Ascending aorta (tissue), 2 donors: ENCODE data around the gene MOB1B. TPM values are rescaled to one million over a fixed set of nuclear protein-coding genes. Genes with fewer than 3 reads are reported as not detected.

Experiments
- DNase-seq, 2 donors: peaks; one replicate each; pipeline ENCODE4 v3.0.0-alpha.2; 2019; ENCODE audit warnings: low spot score in 2 of 2
- H3K27ac ChIP-seq, 2 donors: fragments of 200-600 bp; sonication (generic); one replicate each; pipeline ENCODE4 v1.5.1; 2016 to 2017; ENCODE audit warnings: mild to moderate bottlenecking in 1 of 2
- H3K27me3 ChIP-seq: fragments of 200-600 bp; sonication (generic); one replicate; pipeline ENCODE4 v1.5.1; 2017
- H3K36me3 ChIP-seq, 2 donors: fragments of 200-600 bp; sonication (generic); one replicate each; pipeline ENCODE4 v1.5.1; 2016
- H3K4me1 ChIP-seq, 2 donors: fragments of 200-600 bp; sonication (generic); one replicate each; pipeline ENCODE4 v1.5.1; 2016 to 2017; ENCODE audit warnings: mild to moderate bottlenecking in 1 of 2
- H3K4me3 ChIP-seq, 2 donors: fragments of 200-600 bp; sonication (generic); one replicate each; pipeline ENCODE4 v1.5.1; 2016 to 2017; ENCODE audit warnings: mild to moderate bottlenecking in 1 of 2
- H3K9me3 ChIP-seq, 2 donors: fragments of 200-600 bp; sonication (generic); one replicate each; pipeline ENCODE4 v1.5.1; 2016
- intact Hi-C: fragments of 100-400 bp; cut with DNase I; formaldehyde crosslinking; loops from one replicate; pipeline ENCODE4 v1.15.1; 2023
- total RNA-seq: library from RNA; depleted of rRNA; stranded (reverse); fragments of >200 nt; gene quantifications from one replicate; pipeline ENCODE4 v1.1.0, GENCODE V29; 2016
- TF ChIP-seq, protein P1 (sequence below), 3 experiments: fragments of 200-600 bp in 2 of 3; fragments of 450-650 bp in 1 of 3; sonication (generic) in 2 of 3; IDR thresholded peaks; one replicate each; pipeline ENCODE4 v1.5.1; 2016 to 2019; ENCODE audit warnings: antibody characterized with exemption in 3 of 3, mild to moderate bottlenecking in 1 of 3, moderate library complexity in 1 of 3

Gene MOB1B
- total RNA-seq, 1 donor from 2014 or later = 2.6 TPM

DNA sequence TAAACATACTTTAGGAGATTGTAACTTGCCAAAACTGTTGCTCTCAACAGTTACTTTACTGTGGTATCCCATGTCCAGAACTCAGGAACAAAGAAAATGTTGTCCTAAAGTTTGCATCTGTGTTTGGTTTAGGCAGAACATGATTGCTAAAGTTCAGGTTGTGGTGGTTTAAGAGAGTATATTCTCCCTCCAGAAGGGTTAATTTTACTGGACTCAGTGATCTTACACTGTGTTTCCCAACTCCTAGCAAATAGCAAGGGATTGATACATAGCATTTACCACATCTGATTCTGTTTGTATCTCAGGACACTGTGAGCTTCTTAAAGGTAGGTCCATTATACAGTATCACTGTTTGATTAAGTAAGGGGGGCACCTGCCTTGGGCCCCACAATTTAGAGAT is 78.0 kb downstream of the MOB1B start:
- no peak for DNase-seq
- Histone ChIP-seq H3K4me3 (no peak overlapping the region), H3K36me3 (peaks cover 0 to 7% of the 10 kb centered on the region in 2 donors), H3K4me1 (no peaks in the 10 kb centered on the region), H3K27ac (no peak overlapping the region), H3K9me3 (no peaks in the 10 kb centered on the region), H3K27me3 (no peaks in the 10 kb centered on the region)
- TF ChIP-seq, protein P1, sequence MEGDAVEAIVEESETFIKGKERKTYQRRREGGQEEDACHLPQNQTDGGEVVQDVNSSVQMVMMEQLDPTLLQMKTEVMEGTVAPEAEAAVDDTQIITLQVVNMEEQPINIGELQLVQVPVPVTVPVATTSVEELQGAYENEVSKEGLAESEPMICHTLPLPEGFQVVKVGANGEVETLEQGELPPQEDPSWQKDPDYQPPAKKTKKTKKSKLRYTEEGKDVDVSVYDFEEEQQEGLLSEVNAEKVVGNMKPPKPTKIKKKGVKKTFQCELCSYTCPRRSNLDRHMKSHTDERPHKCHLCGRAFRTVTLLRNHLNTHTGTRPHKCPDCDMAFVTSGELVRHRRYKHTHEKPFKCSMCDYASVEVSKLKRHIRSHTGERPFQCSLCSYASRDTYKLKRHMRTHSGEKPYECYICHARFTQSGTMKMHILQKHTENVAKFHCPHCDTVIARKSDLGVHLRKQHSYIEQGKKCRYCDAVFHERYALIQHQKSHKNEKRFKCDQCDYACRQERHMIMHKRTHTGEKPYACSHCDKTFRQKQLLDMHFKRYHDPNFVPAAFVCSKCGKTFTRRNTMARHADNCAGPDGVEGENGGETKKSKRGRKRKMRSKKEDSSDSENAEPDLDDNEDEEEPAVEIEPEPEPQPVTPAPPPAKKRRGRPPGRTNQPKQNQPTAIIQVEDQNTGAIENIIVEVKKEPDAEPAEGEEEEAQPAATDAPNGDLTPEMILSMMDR (IDR thresholded peaks at IDR 0.05) = no peak
- intact Hi-C loops = no loop called here

DNA sequence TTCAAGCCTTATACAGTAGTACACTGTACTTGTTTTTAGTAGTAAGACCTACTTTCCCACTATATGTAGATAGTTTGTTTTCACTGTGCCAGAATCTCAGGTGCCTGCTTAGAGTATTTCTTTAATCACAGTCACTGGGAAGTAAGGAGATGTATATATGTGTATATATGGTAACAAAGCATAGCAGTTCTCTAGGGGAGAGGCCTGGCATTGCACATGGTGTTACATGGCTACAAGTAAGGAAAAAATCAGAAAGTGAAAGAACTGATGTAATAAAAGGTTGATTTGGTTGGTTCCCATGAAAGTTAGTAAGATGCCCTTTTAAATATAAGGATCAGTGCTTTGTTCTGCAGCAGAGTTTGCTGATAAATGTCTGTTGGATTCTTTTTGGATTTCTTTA is 81.9 kb downstream of the MOB1B start:
- H3K4me3 ChIP-seq = no peak overlapping the region
- TF ChIP-seq, protein P1 (IDR thresholded peaks at IDR 0.05) = no peak
- no peak overlapping the region for H3K27ac ChIP-seq
- H3K4me1 ChIP-seq = no peaks in the 10 kb centered on the region
- H3K36me3 ChIP-seq = peaks cover 0 to 4% of the 10 kb centered on the region in 2 donors
- H3K27me3 ChIP-seq = no peaks in the 10 kb centered on the region
- DNase-seq = no peak
- no peaks in the 10 kb centered on the region for H3K9me3 ChIP-seq
- intact Hi-C loops = no loop called here

DNA sequence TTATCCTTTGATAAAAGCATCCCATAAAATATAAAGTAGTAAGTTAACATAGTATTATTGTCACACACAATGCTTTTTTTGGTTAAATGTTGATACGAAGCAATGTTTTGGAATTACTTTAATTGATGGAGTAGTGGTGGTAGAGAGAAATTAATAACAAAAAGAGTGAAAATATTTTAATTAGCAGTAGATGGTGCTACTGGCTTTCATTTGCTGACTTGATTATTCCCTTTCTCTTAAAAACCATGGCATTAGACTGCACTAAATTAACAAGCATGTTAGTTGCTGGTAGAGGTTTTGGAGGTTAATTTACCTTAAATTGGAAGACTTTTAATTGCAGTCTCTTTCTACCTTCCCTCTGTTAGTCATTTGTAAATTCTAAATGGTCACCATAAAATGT is 82.4 kb downstream of the MOB1B start:
- intact Hi-C loops = no loop called here
- Histone ChIP-seq H3K27me3 (no peaks in the 10 kb centered on the region), H3K4me3 (no peak overlapping the region), H3K27ac (no peak overlapping the region), H3K36me3 (no peaks in the 10 kb centered on the region), H3K9me3 (no peaks in the 10 kb centered on the region), H3K4me1 (no peaks in the 10 kb centered on the region)
- TF ChIP-seq, protein P1 (IDR thresholded peaks at IDR 0.05) = no peak
- DNase-seq = no peak

DNA sequence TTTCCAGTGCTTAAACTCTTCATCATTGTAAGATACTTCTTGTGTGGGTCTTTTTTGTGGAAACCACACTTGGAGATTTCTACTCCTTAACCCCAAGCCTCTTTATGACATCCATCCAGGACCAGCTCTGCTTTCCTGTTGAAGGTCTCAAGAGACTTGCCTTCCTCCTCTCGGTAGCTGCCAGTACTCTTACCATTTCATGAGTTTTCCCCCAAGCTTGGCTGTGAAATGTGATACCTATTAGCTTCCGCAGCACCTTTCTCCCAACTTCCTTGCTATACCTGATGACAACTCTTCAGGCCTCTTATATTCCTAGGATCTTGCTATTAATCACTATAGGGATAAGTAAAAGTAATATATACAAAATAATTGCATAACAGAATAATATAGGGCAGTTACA is 89.4 kb downstream of the MOB1B start:
- H3K36me3 ChIP-seq = no peaks in the 10 kb centered on the region
- H3K27me3 ChIP-seq = no peaks in the 10 kb centered on the region
- peaks cover 6% of the 10 kb centered on the region in 2 donors for H3K4me1 ChIP-seq
- H3K4me3 ChIP-seq = no peak overlapping the region
- intact Hi-C loops = loop anchor here (10.0 kb wide), 2 partner anchors 193 to 387 kb away; no protein-coding TSS in a partner anchor
- no peak overlapping the region for H3K27ac ChIP-seq
- no peaks in the 10 kb centered on the region for H3K9me3 ChIP-seq
- TF ChIP-seq, protein P1 (IDR thresholded peaks at IDR 0.05) = no peak
- no peak for DNase-seq

DNA sequence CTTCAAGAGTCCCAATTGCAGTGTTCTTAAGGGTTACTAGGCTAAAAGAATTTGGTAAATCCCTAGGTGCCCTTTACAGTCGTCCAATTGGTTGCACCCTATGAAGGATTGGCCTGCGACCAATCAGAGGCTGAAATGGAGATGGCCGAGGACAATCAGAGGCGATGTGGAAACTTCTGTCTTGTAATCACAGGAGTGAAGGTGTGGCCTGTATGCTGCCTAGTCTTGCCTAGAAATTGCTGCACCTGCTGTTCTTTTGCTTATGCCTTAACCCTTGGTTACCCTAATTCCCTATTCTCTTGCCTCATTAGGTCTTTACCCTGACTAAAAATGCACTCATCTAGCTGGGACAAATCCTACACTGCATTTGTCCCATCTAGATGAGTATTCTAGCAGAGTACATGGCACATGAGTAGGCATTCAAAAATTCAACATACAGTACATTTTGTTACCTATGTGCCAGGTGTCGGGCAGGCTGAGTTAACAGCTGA is 90.3 kb downstream of the MOB1B start:
- Histone ChIP-seq H3K36me3 (no peaks in the 10 kb centered on the region), H3K4me3 (peak overlapping the region; percentile 73 to 75), H3K4me1 (peaks cover 6% of the 10 kb centered on the region in 2 donors), H3K27me3 (no peaks in the 10 kb centered on the region), H3K9me3 (no peaks in the 10 kb centered on the region), H3K27ac (peak overlapping the region; percentile 76 to 86)
- TF ChIP-seq, protein P1 (IDR thresholded peaks at IDR 0.05) = no peak
- no peak for DNase-seq
- intact Hi-C loops = loop anchor here (2.0 to 10.0 kb wide), 3 partner anchors 192 to 388 kb away; partner anchors contain the start of gene UTP3
